Measurements from ENCODE around the gene DPH7. TPM values are rescaled to one million over a fixed set of nuclear protein-coding genes. Genes with fewer than 3 reads are reported as not detected.

The DPH7 gene
- total and polyA plus RNA-seq, 2 of the 8 experiments (the other 6 are each of a cell fraction or from before 2014, with no cell fraction given), result 44.6 to 45.5 TPM

DNA sequence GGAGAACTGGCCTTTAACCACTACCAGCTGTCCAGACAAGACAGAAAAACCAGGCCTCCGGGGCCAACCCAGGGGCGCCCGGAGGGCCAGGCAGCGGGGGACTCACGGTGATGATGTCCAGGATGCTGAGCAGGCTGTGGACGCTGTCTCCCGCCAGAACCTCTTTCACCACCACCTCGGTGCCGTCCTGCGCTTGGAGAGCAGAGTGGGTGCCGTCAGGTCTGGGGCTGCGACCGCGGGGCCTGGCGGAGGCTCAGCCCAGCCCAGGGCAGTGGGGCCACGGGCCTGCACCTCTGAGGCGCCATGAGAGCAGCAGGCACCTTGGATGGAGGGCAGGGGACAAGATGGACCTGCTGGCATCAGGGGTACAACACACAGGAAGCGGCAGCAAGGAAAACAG is 38.2 kb downstream of the DPH7 start:
- Histone ChIP-seq H3K23me2 (ENCODE audit: low read depth, low read length) (no peaks in the 10 kb centered on the region), H3K9ac (replicated peaks in 1 of 4; ENCODE audit: extremely low read depth in 1 of 4, low read depth in 3 of 4, low read length in 3 of 4) (no peak overlapping the region), H3K79me1 (ENCODE audit: low read depth, low read length) (no peaks in the 10 kb centered on the region), H4K5ac (ENCODE audit: insufficient read length, low read depth, low read length) (no peak overlapping the region), H3K9me3 (ENCODE audit: insufficient read depth in 2 of 2, low read depth in 1 of 2, low read length in 1 of 2) (no peaks in the 10 kb centered on the region; a peak in 1 of 4 replicates), H3K4ac (replicated peaks; ENCODE audit: insufficient read length, low read depth, low read length) (no peak overlapping the region), H3K4me2 (ENCODE audit: insufficient read depth in 1 of 2, low read depth in 2 of 2, low read length in 2 of 2) (no peak overlapping the region), H4K8ac (ENCODE audit: extremely low read depth, insufficient read depth, low read length) (peak overlapping the region; percentile 39; the same call in 1 of the 2 replicates), H2BK120ac (replicated peaks; ENCODE audit: low read depth, low read length) (no peak overlapping the region), H2BK20ac (ENCODE audit: low read length) (0 out of 2 replicates have a peak overlapping the region, but pooled peaks have one; percentile 10), H3K56ac (replicated peaks; ENCODE audit: insufficient read length, low read depth, low read length) (no peak overlapping the region), H4K20me1 (replicated peaks in 1 of 2; ENCODE audit: control insufficient read depth in 1 of 2, insufficient read depth in 2 of 2, low read length in 2 of 2) (peaks cover 0 to 1% of the 10 kb centered on the region in 2 experiments), H3K27ac (ENCODE audit: low read depth, low read length) (no peak overlapping the region), H3K4me1 (replicated peaks in 1 of 4; ENCODE audit: control insufficient read depth in 3 of 4, insufficient read depth in 4 of 4, low read length in 3 of 4) (no peaks in the 10 kb centered on the region; a peak in 1 of 7 replicates), H2AK5ac (ENCODE audit: low read depth, low read length) (no peak overlapping the region), H4K91ac (replicated peaks; ENCODE audit: insufficient read length, low read length) (no peak overlapping the region), H3K27me3 (replicated peaks in 1 of 4; ENCODE audit: control insufficient read depth in 3 of 4, extremely low read depth in 1 of 4, insufficient read depth in 3 of 4, low read length in 3 of 4) (no peaks in the 10 kb centered on the region), H3K23ac (ENCODE audit: insufficient read length) (no peak overlapping the region), H3K18ac (ENCODE audit: extremely low read depth, low read length) (no peak overlapping the region), H3K79me2 (ENCODE audit: control insufficient read depth in 1 of 2, insufficient read depth in 2 of 2, low read length in 2 of 2) (no peaks in the 10 kb centered on the region), H3K36me3 (ENCODE audit: control insufficient read depth in 2 of 4, insufficient read depth in 4 of 4, low read length in 3 of 4) (no peaks in the 10 kb centered on the region), H2BK12ac (ENCODE audit: low read depth, low read length) (no peak overlapping the region), H2AFZ (ENCODE audit: low read length) (no peak overlapping the region), H2BK15ac (ENCODE audit: low read length) (no peak overlapping the region), H3K4me3 (ENCODE audit: extremely low read depth in 1 of 4, insufficient read depth in 2 of 4, low read depth in 3 of 4, low read length in 4 of 4) (no peak overlapping the region), H2BK5ac (ENCODE audit: low read depth, low read length) (no peak overlapping the region), H3K14ac (ENCODE audit: insufficient read length) (no peak overlapping the region)
- DNase-seq (ENCODE audit: low read depth in 1 of 2, low spot score in 2 of 2) (no peak), FAIRE-seq (no peak)
- ChIA-PET POLR2A (ENCODE audit: partially characterized antibody) (interaction anchor here (0.5 kb wide), 1 partner anchor 121 kb away, joined by 3 read pairs; no protein-coding TSS in a partner anchor), CTCF (ENCODE audit: partially characterized antibody) (interaction anchor here (0.6 to 2.2 kb wide), 4 partner anchors 10 to 126 kb away, joined by 3 to 7 read pairs (median 3); no protein-coding TSS in a partner anchor)
- WGBS, 2 experiments (ENCODE audit: extremely low coverage in 1 of 2, insufficient coverage in 1 of 2, insufficient read length in 1 of 2, insufficient replicate concordance in 2 of 2, low coverage in 1 of 2, low lambda C conversion rate in 2 of 2, missing lambda C conversion rate in 1 of 2), result 95% methylated on average over 18 of the region's 18 CpGs; no CpG with 5 or more reads in 1 of the 2 experiments
- TF ChIP-seq, protein P1, sequence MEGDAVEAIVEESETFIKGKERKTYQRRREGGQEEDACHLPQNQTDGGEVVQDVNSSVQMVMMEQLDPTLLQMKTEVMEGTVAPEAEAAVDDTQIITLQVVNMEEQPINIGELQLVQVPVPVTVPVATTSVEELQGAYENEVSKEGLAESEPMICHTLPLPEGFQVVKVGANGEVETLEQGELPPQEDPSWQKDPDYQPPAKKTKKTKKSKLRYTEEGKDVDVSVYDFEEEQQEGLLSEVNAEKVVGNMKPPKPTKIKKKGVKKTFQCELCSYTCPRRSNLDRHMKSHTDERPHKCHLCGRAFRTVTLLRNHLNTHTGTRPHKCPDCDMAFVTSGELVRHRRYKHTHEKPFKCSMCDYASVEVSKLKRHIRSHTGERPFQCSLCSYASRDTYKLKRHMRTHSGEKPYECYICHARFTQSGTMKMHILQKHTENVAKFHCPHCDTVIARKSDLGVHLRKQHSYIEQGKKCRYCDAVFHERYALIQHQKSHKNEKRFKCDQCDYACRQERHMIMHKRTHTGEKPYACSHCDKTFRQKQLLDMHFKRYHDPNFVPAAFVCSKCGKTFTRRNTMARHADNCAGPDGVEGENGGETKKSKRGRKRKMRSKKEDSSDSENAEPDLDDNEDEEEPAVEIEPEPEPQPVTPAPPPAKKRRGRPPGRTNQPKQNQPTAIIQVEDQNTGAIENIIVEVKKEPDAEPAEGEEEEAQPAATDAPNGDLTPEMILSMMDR (IDR thresholded peaks at IDR 0.05; ENCODE audit: control extremely low read depth in 1 of 3, insufficient read depth in 1 of 3, low read depth in 1 of 3, low read length in 3 of 3), result no peak
- no peak for TF ChIP-seq SIX5 (IDR thresholded peaks at IDR 0.05; ENCODE audit: low read depth, low read length)
- TF ChIP-seq CEBPB (IDR thresholded peaks at IDR 0.05; ENCODE audit: low read depth, low read length), result no peak
- TF ChIP-seq SP1 (IDR thresholded peaks at IDR 0.05; ENCODE audit: low read depth, low read length), result no peak
